GM19043 (cell line): ENCODE results near the gene ZNF263.

Experiments
- ATAC-seq: cut with Tn5 transposase; IDR thresholded peaks from one replicate; pipeline ENCODE4 v1.9.1; 2021; ENCODE audit warnings: low read depth; ENCODE audit not compliant: unreplicated experiment

The ZNF263 gene

DNA sequence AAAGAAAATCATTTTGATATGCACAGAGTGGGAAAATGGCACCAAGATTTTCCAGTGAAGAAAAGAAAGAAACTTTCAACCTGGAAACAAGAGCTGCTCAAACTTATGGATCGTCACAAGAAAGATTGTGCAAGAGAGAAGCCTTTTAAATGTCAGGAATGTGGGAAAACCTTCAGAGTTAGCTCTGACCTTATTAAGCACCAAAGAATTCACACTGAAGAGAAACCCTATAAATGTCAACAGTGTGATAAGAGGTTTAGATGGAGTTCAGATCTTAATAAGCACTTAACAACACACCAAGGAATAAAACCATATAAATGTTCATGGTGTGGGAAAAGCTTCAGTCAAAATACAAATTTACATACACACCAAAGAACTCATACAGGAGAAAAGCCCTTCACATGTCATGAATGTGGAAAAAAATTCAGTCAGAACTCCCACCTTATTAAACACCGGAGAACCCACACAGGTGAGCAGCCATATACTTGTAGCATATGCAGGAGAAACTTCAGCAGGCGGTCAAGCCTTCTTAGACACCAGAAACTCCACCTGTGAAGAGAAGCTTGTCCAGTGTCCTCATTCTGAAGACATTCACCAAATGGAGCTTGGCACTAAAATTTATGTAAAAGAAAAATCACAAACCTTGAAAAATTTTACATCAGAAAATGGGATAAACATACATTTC, 34.2 kb downstream of the ZNF263 start:
- ATAC-seq: no peak

GRCh38 chr16:3321816-3322215, 38.5 kb downstream of the ZNF263 start:
- ATAC-seq: no peak

DNA sequence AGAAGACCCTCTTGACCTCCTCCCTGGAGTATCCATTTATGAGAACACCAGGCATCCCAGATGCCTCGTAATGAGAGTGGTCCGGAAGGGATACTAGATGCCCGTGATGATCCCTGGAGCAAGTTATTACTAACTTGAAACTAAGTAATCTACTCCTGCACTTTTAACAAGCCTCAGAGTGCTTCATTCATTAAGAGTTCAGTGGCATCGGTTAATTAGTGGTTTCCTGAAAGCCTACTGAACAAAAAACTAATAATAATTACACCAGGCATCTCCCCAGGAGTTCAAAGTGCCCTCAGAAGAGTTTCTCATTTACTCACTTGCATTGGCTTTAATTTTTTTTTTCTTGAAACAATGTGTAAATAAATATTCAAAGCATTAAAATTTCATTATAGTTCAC, 44.2 kb downstream of the ZNF263 start:
- ATAC-seq: no peak

DNA sequence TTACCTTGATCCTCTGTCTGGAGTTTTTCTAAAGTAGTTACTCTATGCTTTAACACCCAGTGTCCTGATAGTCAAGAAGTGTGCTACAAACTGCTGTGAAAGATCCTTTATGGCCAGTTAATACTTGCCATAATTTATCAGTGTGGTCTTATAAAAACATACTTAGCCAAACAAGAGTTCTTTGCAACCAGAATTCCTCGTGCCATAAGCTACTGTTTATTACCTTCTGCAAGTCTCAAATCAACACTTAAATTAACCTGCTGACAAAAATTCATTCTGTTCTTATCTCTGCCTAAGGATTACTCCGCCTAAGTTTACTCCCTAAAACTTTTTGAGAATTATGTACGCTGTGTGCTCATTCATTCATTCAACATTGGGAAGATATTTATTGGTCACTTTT, 44.8 kb downstream of the ZNF263 start:
- no peak for ATAC-seq

DNA sequence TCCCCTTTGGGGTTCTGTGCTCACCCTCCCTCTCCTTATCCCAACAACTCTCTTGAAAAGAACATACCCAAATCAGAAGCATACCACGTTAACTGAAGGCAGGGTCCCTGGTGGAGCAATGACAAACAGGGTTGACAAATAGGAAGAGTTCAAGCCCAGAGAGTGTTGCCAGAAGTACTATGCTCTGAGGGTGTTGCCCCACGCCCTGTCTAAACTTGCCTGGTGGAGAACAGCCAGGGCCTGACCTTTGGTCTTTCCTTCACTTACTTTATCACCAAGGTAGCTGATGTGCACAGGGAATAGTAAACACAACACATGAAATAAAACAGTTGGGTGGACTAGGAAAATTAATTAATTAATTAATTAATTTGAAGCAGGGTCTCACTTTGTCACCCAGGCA, 45.4 kb downstream of the ZNF263 start:
- no peak for ATAC-seq
